A549 (cell line): ENCODE results near the gene PDZD2.

ENCODE experiments used
- BCL3 ChIP-seq: fragments of >200 bp; sonication (Bioruptor Twin); formaldehyde crosslinking; IDR thresholded peaks from 3 replicates; pipeline ENCODE4 v1.6.1; 2016
- CEBPB ChIP-seq, 2 experiments: fragments of >200 bp in 1 of 2; sonication (Bioruptor Twin) in 1 of 2; formaldehyde crosslinking in 1 of 2; IDR thresholded peaks; 2 replicates each; pipeline ENCODE4 v1.6.1; 2012 to 2016
- CHD4 ChIP-seq: fragments of 200-600 bp; sonication (generic); IDR thresholded peaks from 2 replicates; pipeline ENCODE4 v1.6.1; 2016; ENCODE audit warnings: antibody characterized with exemption, mild to moderate bottlenecking, borderline replicate concordance
- CTCF ChIP-seq: fragments of >200 bp; sonication (Bioruptor Twin); formaldehyde crosslinking; IDR thresholded peaks from 3 replicates; pipeline ENCODE4 v1.5.1; 2016
- EP300 ChIP-seq, 2 experiments: fragments of >200 bp; sonication (Bioruptor Twin); formaldehyde crosslinking; IDR thresholded peaks; 2 replicates in 1 of 2; 3 replicates in 1 of 2; pipeline ENCODE4 v1.6.1; 2016 to 2017
- ESRRA ChIP-seq: fragments of 150-350 bp; IDR thresholded peaks from 2 replicates; pipeline ENCODE4 v1.6.1; 2014; ENCODE audit warnings: mild to moderate bottlenecking, low read length, borderline replicate concordance
- MAX ChIP-seq: IDR thresholded peaks from 2 replicates; pipeline ENCODE4 v1.6.1; 2012
- MAZ ChIP-seq: fragments of 150-350 bp; IDR thresholded peaks from 2 replicates; pipeline ENCODE4 v1.6.1; 2014; ENCODE audit warnings: antibody characterized with exemption, low read depth, low read length, borderline replicate concordance
- NR3C1 ChIP-seq: fragments of >200 bp; sonication (Bioruptor Twin); formaldehyde crosslinking; IDR thresholded peaks from 3 replicates; pipeline ENCODE4 v1.6.1; 2017
- POLR2A ChIP-seq: IDR thresholded peaks from 2 replicates; pipeline ENCODE4 v1.6.1; 2012; ENCODE audit warnings: mild to moderate bottlenecking, low read length
- RAD21 ChIP-seq, 2 experiments: fragments of >200 bp in 1 of 2; sonication (Bioruptor Twin) in 1 of 2; formaldehyde crosslinking in 1 of 2; IDR thresholded peaks in 1 of 2; conservative IDR thresholded peaks in 1 of 2; 2 replicates in 1 of 2; 3 replicates in 1 of 2; pipeline ENCODE4 v1.6.1; 2012 to 2018; ENCODE audit warnings: inconsistent platforms in 1 of 2
- REST ChIP-seq: fragments of 200-600 bp; sonication (generic); IDR thresholded peaks from 2 replicates; pipeline ENCODE4 v1.6.1; 2016; ENCODE audit warnings: antibody characterized with exemption, mild to moderate bottlenecking, moderate library complexity
- RNF2 ChIP-seq: fragments of 200-600 bp; sonication (generic); IDR thresholded peaks from 2 replicates; pipeline ENCODE4 v1.6.1; 2016; ENCODE audit warnings: low read depth, mild to moderate bottlenecking, antibody characterized with exemption, moderate library complexity, borderline replicate concordance
- SMC3 ChIP-seq: fragments of >200 bp; sonication (Bioruptor Twin); formaldehyde crosslinking; IDR thresholded peaks from 3 replicates; pipeline ENCODE4 v1.6.1; 2018; ENCODE audit warnings: inconsistent platforms

- TF ChIP-seq CEBPB (IDR thresholded peaks at IDR 0.05) (no peak), BCL3 (no peak), SMC3 (no peak), MAZ (no peak), CTCF (no peak), REST (no peak), POLR2A (no peak), CHD4 (no peak), ESRRA (no peak), NR3C1 (no peak), EP300 (IDR thresholded peaks at IDR 0.05) (no peak), RAD21 (conservative IDR thresholded peaks at IDR 0.05 in 1 of 2, IDR thresholded peaks at IDR 0.05 in 1 of 2) (no peak), MAX (no peak), RNF2 (no peak)
Observed at GRCh38 chr5:31984691-31985090, 345.8 kb downstream of the PDZD2 start.
